DMS 273 (cell line): Measurements from ENCODE around the gene SH2D1B.

ENCODE experiments used
- DNase-seq: peaks from one replicate; lab custom pipeline; 2025; ENCODE audit not compliant: unreplicated experiment; lab: John Stamatoyannopoulos, UW

The SH2D1B gene

GRCh38 chr1:162383516-162383915 is 28.4 kb downstream of the SH2D1B start:
- DNase-seq = no peak

GRCh38 chr1:162383091-162383490 is 28.8 kb downstream of the SH2D1B start:
- DNase-seq = no peak

- no peak for DNase-seq
Measured at GRCh38 chr1:162381941-162382750, 29.8 kb downstream of the SH2D1B start.

GRCh38 chr1:162381383-162381782 is 30.6 kb downstream of the SH2D1B start, which contains the start of gene C1orf226:
C1orf226 (plus strand) TSS chr1:162381728; CDS start chr1:162381902, 174 bp downstream.
- no peak for DNase-seq

GRCh38 chr1:162380061-162380846 is 31.7 kb downstream of the SH2D1B start:
- no peak for DNase-seq

GRCh38 chr1:162376691-162377090 is 35.2 kb downstream of the SH2D1B start, which contains the start of gene SPATA46:
SPATA46 (minus strand) TSS chr1:162376854; CDS start chr1:162376790, 64 bp downstream.
- DNase-seq = no peak

- DNase-seq = no peak
Measured at GRCh38 chr1:162375463-162375862, 36.5 kb downstream of the SH2D1B start.

- DNase-seq = no peak
Measured at GRCh38 chr1:162374406-162374805, 37.5 kb downstream of the SH2D1B start.

GRCh38 chr1:162373541-162374260 is 38.2 kb downstream of the SH2D1B start:
- peak; percentile 30 for DNase-seq

- DNase-seq = no peak
Measured at GRCh38 chr1:162373072-162373427, 38.9 kb downstream of the SH2D1B start.

- no peak for DNase-seq
Measured at GRCh38 chr1:162372159-162373071, 39.5 kb downstream of the SH2D1B start.

GRCh38 chr1:162371611-162372010 is 40.3 kb downstream of the SH2D1B start:
- no peak for DNase-seq

GRCh38 chr1:162370721-162371120 is 41.2 kb downstream of the SH2D1B start:
- no peak for DNase-seq

- no peak for DNase-seq
Measured at GRCh38 chr1:162370161-162370560, 41.8 kb downstream of the SH2D1B start.

- DNase-seq = no peak
Measured at GRCh38 chr1:162369571-162369970, 42.4 kb downstream of the SH2D1B start.

GRCh38 chr1:162368451-162368850 is 43.5 kb downstream of the SH2D1B start:
- no peak for DNase-seq

- no peak for DNase-seq
Measured at GRCh38 chr1:162367772-162368171, 44.2 kb downstream of the SH2D1B start.

GRCh38 chr1:162367073-162367472 is 44.9 kb downstream of the SH2D1B start:
- no peak for DNase-seq

GRCh38 chr1:162366671-162367070 is 45.3 kb downstream of the SH2D1B start:
- DNase-seq = no peak

GRCh38 chr1:162366149-162366548 is 45.8 kb downstream of the SH2D1B start:
- DNase-seq = no peak
